Brain microvascular endothelial cell (primary cell): Measurements from ENCODE around the gene NXPE4.

Experiments used
- DNase-seq: peaks from one replicate; pipeline ENCODE4 v3.0.0-alpha.2; 2020
- H3K27ac ChIP-seq: fragments of 250-450 bp; sonication (Bioruptor Pico); 2 replicates; pipeline ENCODE4 v1.5.1; 2020; ENCODE audit warnings: mild to moderate bottlenecking, moderate library complexity
- H3K27me3 ChIP-seq: fragments of 250-450 bp; sonication (Bioruptor Pico); replicated peaks from 2 replicates; pipeline ENCODE4 v1.5.1; 2020; ENCODE audit warnings: mild to moderate bottlenecking
- H3K36me3 ChIP-seq: fragments of 250-450 bp; sonication (Bioruptor Pico); replicated peaks from 2 replicates; pipeline ENCODE4 v1.5.1; 2020; ENCODE audit warnings: mild to moderate bottlenecking
- H3K4me3 ChIP-seq: 2 replicates; pipeline ENCODE4 v1.5.1; 2011; ENCODE audit warnings: low read depth, mild to moderate bottlenecking, control low read depth, low read length, moderate library complexity
- in situ Hi-C: cut with HindIII; loops from 2 replicates; pipeline ENCODE4 v1.10.0; 2017; ENCODE audit warnings: low sequenced_read_pairs, low pct_ligation_motif_present
- TF ChIP-seq, protein P1 (sequence below): IDR thresholded peaks from 2 replicates; pipeline ENCODE4 v1.5.1; 2011; ENCODE audit warnings: low read depth, mild to moderate bottlenecking, moderate library complexity, low read length, control low read depth, inconsistent platforms; ENCODE audit errors: missing control alignments

NXPE4 gene

DNA sequence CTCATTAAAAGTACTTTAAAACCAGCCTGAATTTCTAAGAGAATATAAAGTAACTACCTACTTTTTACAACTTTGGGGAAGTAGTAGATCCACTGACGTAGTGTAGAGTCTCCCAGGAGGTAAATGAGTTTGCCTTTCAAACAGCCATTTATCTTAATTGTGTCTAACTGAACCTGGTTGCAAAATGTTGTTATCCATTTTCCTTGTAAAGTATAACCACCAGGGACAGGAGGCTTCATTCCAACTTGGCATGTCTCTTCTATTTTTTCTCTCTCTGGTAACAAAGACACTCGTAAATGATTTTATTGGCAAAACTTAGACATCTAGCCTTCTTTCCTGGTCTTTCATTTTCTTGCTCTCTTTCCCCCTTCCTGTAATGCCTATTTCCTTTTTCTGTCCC lies 72.8 kb downstream of the NXPE4 start:
- Histone ChIP-seq H3K36me3 (no peaks in the 10 kb centered on the region), H3K4me3 (no peak overlapping the region), H3K27me3 (no peaks in the 10 kb centered on the region), H3K27ac (no peak overlapping the region)
- TF ChIP-seq, protein P1, sequence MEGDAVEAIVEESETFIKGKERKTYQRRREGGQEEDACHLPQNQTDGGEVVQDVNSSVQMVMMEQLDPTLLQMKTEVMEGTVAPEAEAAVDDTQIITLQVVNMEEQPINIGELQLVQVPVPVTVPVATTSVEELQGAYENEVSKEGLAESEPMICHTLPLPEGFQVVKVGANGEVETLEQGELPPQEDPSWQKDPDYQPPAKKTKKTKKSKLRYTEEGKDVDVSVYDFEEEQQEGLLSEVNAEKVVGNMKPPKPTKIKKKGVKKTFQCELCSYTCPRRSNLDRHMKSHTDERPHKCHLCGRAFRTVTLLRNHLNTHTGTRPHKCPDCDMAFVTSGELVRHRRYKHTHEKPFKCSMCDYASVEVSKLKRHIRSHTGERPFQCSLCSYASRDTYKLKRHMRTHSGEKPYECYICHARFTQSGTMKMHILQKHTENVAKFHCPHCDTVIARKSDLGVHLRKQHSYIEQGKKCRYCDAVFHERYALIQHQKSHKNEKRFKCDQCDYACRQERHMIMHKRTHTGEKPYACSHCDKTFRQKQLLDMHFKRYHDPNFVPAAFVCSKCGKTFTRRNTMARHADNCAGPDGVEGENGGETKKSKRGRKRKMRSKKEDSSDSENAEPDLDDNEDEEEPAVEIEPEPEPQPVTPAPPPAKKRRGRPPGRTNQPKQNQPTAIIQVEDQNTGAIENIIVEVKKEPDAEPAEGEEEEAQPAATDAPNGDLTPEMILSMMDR: no peak
- DNase-seq: no peak
- in situ Hi-C loops: no loop called here
